ENCODE results near the gene CHID1.

DNA sequence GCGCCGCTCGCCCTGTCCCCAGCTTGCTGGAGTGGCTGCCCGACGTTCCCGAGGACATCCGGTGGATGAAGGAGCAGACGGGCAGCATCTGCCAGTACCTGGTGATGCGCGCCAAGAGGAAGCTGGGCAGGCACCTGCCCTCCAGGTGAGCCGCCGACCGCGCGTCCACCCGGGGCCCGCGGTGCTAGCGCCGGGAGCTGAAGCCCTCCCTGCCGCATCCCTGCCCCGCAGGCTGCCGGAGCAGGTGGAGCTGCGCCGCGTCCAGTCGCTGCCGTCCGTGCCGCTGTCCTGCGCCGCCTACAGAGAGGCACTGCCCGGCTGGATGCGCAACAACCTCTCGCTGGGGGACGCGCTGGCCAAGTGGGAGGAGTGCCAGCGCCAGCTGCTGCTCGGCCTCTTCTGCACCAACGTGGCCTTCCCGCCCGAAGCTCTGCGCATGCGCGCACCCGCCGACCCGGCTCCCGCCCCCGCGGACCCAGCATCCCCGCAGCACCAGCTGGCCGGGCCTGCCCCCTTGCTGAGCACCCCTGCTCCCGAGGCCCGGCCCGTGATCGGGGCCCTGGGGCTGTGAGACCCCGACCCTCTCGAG is 86.2 kb downstream of the CHID1 start:
- TF ChIP-seq, protein P1, sequence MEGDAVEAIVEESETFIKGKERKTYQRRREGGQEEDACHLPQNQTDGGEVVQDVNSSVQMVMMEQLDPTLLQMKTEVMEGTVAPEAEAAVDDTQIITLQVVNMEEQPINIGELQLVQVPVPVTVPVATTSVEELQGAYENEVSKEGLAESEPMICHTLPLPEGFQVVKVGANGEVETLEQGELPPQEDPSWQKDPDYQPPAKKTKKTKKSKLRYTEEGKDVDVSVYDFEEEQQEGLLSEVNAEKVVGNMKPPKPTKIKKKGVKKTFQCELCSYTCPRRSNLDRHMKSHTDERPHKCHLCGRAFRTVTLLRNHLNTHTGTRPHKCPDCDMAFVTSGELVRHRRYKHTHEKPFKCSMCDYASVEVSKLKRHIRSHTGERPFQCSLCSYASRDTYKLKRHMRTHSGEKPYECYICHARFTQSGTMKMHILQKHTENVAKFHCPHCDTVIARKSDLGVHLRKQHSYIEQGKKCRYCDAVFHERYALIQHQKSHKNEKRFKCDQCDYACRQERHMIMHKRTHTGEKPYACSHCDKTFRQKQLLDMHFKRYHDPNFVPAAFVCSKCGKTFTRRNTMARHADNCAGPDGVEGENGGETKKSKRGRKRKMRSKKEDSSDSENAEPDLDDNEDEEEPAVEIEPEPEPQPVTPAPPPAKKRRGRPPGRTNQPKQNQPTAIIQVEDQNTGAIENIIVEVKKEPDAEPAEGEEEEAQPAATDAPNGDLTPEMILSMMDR (IDR thresholded peaks at IDR 0.05) = no peak
- TF ChIP-seq POLR2A (IDR thresholded peaks at IDR 0.05) = no peak

Measured in upper lobe of left lung (tissue), 4 donors.